DND-41 (cell line): ENCODE measurements around the gene MARS1.
"Not testable (repeated sequence)": the region's sequence is repeated elsewhere in the genome, so short reads cannot be mapped to it uniquely, and the experiment has no call there.

Source experiments
- ATAC-seq: fragments of 200-7000 bp; cut with Tn5 transposase; 3 replicates; pipeline ENCODE4 v1.9.1; 2021; ENCODE audit warnings: low read depth; ENCODE audit not compliant: insufficient read depth
- DNase-seq: peaks from one replicate; pipeline ENCODE4 v3.0.0-alpha.2; 2020
- H2AFZ ChIP-seq: 2 replicates; pipeline ENCODE4 v1.6.0; 2012; ENCODE audit warnings: low read depth, low read length
- H3K27ac ChIP-seq: 2 replicates; pipeline ENCODE4 v1.5.1; 2012; ENCODE audit warnings: low read length, inconsistent platforms
- H3K27me3 ChIP-seq: fragments of 200-600 bp; sonication (generic); 2 replicates; pipeline ENCODE4 v1.6.0; 2012; ENCODE audit warnings: low read length, mild to moderate bottlenecking, inconsistent platforms; ENCODE audit not compliant: insufficient read depth, poor library complexity
- H3K36me3 ChIP-seq: 2 replicates; pipeline ENCODE4 v1.5.1; 2012; ENCODE audit warnings: low read length, inconsistent platforms; ENCODE audit not compliant: insufficient read depth
- H3K4me1 ChIP-seq: 2 replicates; pipeline ENCODE4 v1.5.1; 2012; ENCODE audit warnings: mild to moderate bottlenecking, low read length; ENCODE audit not compliant: insufficient read depth
- H3K4me2 ChIP-seq: 2 replicates; pipeline ENCODE4 v1.6.0; 2012; ENCODE audit warnings: mild to moderate bottlenecking, moderate library complexity, low read length, inconsistent platforms; ENCODE audit not compliant: insufficient read depth
- H3K4me3 ChIP-seq, 2 experiments: fragments of 200-600 bp in 1 of 2; shearing (Covaris generic) in 1 of 2; 2 replicates each; pipeline ENCODE4 v1.5.1; 2012 to 2016; ENCODE audit warnings: inconsistent platforms in 2 of 2, low read length in 2 of 2, mild to moderate bottlenecking in 2 of 2, low read depth in 1 of 2, moderate library complexity in 1 of 2
- H3K79me2 ChIP-seq: 2 replicates; pipeline ENCODE4 v1.6.0; 2012; ENCODE audit warnings: low read length, inconsistent platforms; ENCODE audit not compliant: insufficient read depth
- H3K9ac ChIP-seq: 2 replicates; pipeline ENCODE4 v1.6.0; 2012; ENCODE audit warnings: low read depth, mild to moderate bottlenecking, inconsistent platforms, low read length, moderate library complexity
- H3K9me3 ChIP-seq: 2 replicates; pipeline ENCODE4 v1.5.1; 2012; ENCODE audit warnings: low read length, moderate library complexity, mild to moderate bottlenecking, inconsistent platforms; ENCODE audit not compliant: insufficient read depth, severe bottlenecking
- H4K20me1 ChIP-seq: 2 replicates; pipeline ENCODE4 v1.6.0; 2012; ENCODE audit warnings: low read length; ENCODE audit not compliant: insufficient read depth
- CTCF ChIP-seq: IDR thresholded peaks from 2 replicates; pipeline ENCODE4 v1.5.1; 2012; ENCODE audit warnings: borderline replicate concordance, low read length, moderate library complexity, mild to moderate bottlenecking; ENCODE audit not compliant: poor library complexity, severe bottlenecking; ENCODE audit errors: extremely low read depth
- EZH2 ChIP-seq: IDR thresholded peaks from 3 replicates; pipeline ENCODE4 v1.6.1; 2012; ENCODE audit warnings: borderline replicate concordance, low read depth, mild to moderate bottlenecking, moderate library complexity, low read length, inconsistent platforms; ENCODE audit not compliant: severe bottlenecking

Gene MARS1

GRCh38 chr12:57441846-57442427, 45.9 kb upstream of the MARS1 start:
- Histone ChIP-seq H2AFZ (no peak overlapping the region), H3K36me3 (no peaks in the 10 kb centered on the region), H3K27ac (no peak overlapping the region), H3K27me3 (no peaks in the 10 kb centered on the region), H3K4me1 (no peaks in the 10 kb centered on the region), H3K4me3 (no peak overlapping the region), H4K20me1 (no peaks in the 10 kb centered on the region), H3K9me3 (no peaks in the 10 kb centered on the region), H3K4me2 (no peak overlapping the region), H3K9ac (no peak overlapping the region), H3K79me2 (no peaks in the 10 kb centered on the region)
- ATAC-seq: no peak
- DNase-seq: no peak
- TF ChIP-seq EZH2: no peak
- no peak for TF ChIP-seq CTCF

GRCh38 chr12:57444337-57444736, 43.5 kb upstream of the MARS1 start:
- H3K79me2 ChIP-seq, H3K9ac ChIP-seq, DNase-seq, H3K4me2 ChIP-seq, H4K20me1 ChIP-seq, H3K4me1 ChIP-seq, H3K27me3 ChIP-seq, H3K4me3 ChIP-seq, H3K9me3 ChIP-seq, H3K36me3 ChIP-seq, H2AFZ ChIP-seq, ATAC-seq, H3K27ac ChIP-seq: not testable (repeated sequence)

GRCh38 chr12:57444744-57445143, 43.1 kb upstream of the MARS1 start:
- Histone ChIP-seq H3K9ac (no peak overlapping the region), H4K20me1 (no peaks in the 10 kb centered on the region), H3K36me3 (no peaks in the 10 kb centered on the region), H3K27me3 (no peaks in the 10 kb centered on the region), H3K9me3 (no peaks in the 10 kb centered on the region), H3K79me2 (no peaks in the 10 kb centered on the region), H3K4me3 (no peak overlapping the region), H3K27ac (no peak overlapping the region), H3K4me2 (no peak overlapping the region), H2AFZ (peak overlapping the region; percentile 17; the same call in 1 of the 2 replicates), H3K4me1 (no peaks in the 10 kb centered on the region)
- ATAC-seq (no peak), DNase-seq (no peak)
- TF ChIP-seq EZH2 (no peak), CTCF (no peak)

- Histone ChIP-seq H3K9ac (no peak overlapping the region), H3K36me3 (no peaks in the 10 kb centered on the region), H3K4me3 (no peak overlapping the region), H3K4me2 (no peak overlapping the region), H3K4me1 (no peaks in the 10 kb centered on the region), H3K27ac (no peak overlapping the region), H3K9me3 (no peaks in the 10 kb centered on the region), H4K20me1 (no peaks in the 10 kb centered on the region), H3K27me3 (no peaks in the 10 kb centered on the region), H2AFZ (no peak overlapping the region), H3K79me2 (no peaks in the 10 kb centered on the region)
- no peak for TF ChIP-seq CTCF
- no peak for ATAC-seq
- DNase-seq: no peak
Observed at GRCh38 chr12:57446292-57446960, 41.4 kb upstream of the MARS1 start.
